ENCODE measurements around the gene GOLGA8T.
"Not testable (repeated sequence)": the region's sequence is repeated elsewhere in the genome, so short reads cannot be mapped to it uniquely, and the experiment has no call there.

Gene GOLGA8T, protein sequence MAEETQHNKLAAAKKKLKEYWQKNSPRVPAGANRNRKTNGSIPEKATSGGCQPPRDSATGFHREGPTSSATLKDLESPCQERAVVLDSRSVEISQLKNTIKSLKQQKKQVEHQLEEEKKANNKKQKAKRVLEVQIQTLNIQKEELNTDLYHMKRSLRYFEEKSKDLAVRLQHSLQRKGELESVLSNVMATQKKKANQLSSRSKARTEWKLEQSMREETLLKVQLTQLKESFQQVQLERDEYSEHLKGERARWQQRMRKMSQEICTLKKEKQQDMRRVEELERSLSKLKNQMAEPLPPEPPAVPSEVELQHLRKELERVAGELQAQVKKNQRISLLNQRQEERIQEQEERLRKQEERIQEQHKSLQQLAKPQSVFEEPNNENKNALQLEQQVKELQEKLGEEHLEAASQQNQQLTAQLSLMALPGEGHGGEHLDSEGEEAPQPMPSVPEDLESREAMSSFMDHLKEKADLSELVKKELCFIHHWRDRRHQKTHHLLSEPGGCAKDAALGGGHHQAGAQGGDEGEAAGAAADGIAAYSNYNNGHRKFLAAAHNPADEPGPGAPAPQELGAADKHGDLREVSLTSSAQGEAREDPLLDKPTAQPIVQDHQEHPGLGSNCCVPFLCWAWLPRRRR

DNA sequence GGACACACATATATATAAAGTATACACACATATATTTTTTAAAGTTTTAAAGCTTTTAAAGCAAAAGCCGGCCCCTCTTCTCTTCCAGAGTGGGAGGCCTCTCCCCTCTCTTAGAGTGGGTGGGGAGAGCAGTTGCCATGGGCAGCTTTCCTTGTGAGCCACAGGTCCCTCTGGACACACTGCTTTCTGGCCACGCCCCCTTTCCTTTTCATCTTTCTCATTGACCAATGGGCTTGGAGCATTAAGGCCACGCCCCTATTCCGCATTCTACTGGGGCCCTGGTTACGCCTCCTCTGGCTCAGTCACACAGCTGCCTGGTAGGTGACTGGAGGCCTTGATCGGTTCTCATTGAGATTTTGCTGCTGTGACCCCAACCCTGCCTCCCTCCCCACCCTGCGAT, at the start of gene GOLGA8T:
Gene GOLGA8T, plus strand, starts transcription at position 301 of the 400 bp plus-strand sequence. Its CDS starts 98 bp downstream, at position 399.
- FAIRE-seq = not testable (repeated sequence)

DNA sequence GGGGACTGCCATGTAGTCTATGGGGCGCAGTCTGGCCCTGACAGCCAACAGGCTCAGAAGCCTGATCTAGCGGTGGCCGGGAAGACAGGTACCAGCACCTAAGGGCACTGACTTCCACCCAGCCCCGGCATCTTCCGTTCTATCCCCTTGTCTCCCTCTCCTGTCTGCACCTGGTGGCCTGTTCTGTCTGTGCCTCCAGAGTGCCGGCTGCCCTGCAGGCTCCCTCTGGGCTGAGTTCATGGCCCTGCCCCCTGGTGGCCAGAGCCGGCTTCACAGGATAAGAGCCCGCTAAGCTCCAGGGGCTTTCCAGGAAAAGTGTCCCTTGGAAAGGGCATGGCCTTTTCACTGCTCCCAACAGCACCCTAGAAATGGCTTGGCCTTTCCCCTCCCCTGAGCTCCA, 37.0 kb upstream of the GOLGA8T start:
- DNase-seq (ENCODE audit: extremely low spot score, insufficient read length, low read depth); FAIRE-seq: not testable (repeated sequence)

More for the DNA sequence above, at the start of gene GOLGA8T:
- DNase-seq (ENCODE audit: extremely low spot score, insufficient read length, low read depth) = not testable (repeated sequence)

DNA sequence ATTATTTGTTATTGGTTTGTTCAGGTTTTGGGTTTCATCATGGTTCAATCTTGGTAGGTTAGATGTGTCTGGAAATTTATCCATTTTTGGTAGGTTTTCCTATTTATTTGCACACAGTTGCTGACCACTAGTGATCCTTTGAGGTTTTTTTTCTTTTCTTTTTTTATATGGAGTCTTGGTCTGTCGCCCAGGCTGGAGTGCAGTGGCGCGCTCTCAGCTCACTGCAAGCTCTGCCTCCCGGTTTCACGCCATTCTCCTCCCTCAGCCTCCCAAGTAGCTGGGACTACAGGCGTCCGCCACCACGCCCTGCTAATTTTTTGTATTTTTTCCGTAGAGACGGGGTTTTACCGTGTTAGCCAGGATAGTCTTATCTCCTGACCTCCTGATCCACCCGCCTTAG, 32.0 kb upstream of the GOLGA8T start:
- FAIRE-seq; DNase-seq (ENCODE audit: extremely low spot score, insufficient read length, low read depth): not testable (repeated sequence)

DNA sequence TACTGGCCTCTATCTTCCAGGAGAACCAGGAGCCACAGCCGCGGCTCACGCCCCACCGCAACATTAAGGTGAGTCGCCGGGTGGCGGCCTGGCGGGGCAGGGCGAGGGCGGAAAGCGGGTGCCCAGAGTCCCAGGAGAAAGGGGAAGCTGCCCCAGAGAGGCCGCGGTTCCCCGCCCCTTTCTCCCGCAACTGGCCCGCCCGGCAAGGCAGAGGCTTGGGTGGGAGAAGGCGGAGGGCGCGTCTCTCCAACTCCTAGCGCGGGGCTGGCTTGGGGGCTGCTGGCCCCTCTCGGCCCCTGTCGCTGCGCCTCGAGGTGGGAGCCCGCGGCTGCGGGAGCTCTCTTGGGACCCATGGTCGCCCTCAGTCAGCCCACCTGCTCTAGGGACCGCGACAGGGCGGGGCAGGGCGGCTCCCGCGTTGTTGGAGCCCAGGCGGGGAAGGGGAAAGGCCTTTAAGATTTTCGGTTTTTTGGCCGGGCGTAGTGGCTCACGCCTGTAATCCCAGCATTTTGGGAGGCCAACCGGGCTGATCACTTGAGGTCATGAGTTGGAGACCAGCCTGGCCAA, 30.8 kb upstream of the GOLGA8T start:
- DNase-seq (ENCODE audit: extremely low spot score, insufficient read length, low read depth); FAIRE-seq: not testable (repeated sequence)

DNA sequence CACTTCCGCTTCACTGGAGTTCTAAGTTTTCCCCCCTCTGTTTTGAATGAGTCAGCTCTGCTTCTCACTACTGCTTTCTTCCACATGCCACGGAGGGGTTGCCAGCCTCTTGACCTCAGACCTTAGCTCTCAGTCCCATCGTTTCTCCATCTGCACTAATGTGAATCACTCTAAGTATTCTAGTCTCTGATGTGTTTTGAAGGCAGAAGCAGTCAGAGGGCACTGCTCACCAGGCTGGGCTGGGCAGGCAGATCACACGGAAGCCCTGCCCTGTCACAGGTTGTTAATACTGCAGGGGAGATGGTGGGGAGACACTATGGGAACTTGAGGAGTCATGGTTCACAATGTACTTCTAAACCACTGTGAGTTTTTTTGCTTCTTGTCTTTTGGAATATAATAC, 24.3 kb upstream of the GOLGA8T start:
- not testable (repeated sequence) for FAIRE-seq

DNA sequence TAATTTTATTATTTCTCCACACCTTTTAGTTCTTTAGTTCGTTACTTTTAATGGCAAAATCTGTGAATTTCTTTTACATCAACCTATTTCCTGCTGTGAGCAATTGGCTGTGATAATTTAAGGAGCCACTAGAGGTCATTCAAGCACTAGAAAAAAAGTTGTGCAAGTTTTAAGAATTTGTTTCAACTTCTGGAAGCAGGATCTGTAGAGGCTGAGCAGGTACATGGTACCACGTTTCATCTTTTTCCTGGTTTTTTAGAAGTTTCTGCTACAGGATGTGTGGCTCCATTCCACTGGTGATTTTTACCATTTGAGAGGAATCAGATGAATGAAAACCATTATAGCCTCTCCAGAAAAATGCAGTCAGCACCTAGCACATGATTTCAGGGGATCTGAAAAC, 4.8 kb upstream of the GOLGA8T start:
- FAIRE-seq; DNase-seq (ENCODE audit: extremely low spot score, insufficient read length, low read depth): not testable (repeated sequence)

More for the DNA sequence above, 24.3 kb upstream of the GOLGA8T start:
- not testable (repeated sequence) for DNase-seq (ENCODE audit: extremely low spot score, insufficient read length, low read depth)

DNA sequence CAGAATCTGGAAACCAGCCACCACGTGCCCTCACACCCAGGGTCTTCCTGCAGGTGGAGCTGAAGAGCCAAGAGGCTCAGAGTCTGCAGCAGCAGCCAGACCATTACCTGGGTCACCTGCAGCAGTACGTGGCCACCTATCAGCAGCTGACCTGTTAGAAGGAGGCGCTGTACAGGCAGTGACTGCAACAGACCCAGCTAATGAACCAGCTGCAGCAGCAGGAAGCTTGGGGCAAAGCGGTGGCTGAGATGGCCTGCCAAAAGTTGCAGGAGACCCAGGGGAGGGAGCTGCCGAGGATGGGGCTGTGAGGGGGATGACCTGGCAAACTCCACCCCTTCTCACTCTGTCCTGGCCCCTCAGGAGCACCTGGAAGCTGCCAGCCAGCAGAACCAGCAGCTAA, 8.4 kb downstream of the GOLGA8T start:
- not testable (repeated sequence) for DNase-seq (ENCODE audit: extremely low spot score, insufficient read length, low read depth); FAIRE-seq

DNA sequence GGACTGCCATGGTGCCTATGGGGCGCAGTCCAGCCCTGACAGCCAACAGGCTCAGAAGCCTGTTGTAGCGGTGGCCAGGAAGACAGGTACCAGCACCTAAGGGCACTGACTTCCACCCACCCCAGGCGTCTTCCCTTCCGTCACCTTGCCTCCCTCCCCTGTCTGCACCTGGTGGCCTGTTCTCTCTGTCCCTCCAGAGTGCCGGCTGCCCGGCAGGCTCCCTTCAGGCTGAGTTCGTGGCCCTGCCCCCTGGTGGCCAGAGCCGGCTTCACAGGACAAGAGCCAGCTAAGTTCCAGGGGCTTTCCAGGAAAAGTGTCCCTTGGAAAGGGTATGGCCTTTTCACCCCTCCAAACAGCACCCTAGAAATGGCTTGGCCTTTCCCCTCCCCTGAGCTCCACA, 15.0 kb downstream of the GOLGA8T start:
- not testable (repeated sequence) for DNase-seq (ENCODE audit: extremely low spot score, insufficient read length, low read depth); FAIRE-seq

DNA sequence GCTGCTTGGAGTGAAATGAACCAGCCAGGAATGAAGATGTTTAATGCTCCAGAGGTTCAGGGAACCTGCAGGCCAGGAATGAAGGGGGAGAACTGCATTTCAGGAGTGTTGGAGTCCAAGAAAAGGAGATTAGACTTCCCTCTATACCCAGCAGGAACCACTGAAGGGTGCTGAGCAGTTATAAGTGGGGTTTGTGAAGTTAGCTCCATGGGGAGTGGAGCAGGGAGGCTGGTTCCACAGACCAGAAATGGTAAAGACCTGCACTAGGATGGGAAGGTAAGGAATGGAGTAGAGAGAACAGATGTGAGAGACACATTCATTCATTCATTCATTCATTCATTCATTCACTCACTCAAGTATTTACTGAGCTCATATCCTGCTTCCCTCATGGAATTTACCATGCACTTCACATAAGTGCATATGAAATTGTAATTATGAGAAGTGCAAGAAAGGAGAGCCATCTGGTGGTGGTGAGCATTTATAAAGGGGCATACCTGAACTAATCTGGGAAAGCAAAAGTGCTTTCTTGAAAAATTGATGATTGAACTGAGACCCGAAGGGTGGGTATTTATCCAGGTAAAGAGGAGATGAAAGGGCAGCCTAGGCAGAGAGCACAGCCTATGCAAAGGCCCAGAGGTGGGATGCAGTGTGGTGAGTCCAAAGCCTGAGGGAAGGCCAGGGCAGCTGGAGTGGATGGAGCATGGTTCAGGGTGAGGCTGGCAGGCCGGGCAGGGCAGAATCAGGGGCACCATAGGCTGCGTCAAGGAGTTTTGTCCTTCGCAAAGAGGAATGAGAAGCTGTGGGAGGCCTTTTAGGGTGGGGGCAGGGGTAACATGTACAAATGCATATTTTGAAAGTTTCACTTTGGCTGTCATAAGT, 27.9 kb downstream of the GOLGA8T start:
- not testable (repeated sequence) for DNase-seq (ENCODE audit: extremely low spot score, insufficient read length, low read depth); FAIRE-seq

DNA sequence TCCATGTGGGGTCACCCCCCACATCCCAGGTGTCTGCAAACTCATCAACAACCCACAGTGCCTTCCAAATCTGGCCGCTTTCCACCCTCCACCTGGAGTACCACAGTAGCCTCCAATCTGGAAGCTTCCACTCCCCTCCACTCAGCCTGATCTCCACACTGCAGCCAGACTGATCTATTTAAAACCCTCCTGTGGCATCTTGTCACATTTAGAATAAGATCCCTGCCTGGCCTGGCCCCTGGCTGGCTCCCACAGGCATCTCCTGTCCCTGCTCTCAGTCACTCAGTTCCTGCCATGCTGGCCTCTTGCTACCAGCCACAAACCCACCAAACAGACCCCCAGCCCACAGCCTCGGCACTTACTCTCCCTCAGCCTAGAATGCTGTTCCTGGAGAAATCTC, 28.9 kb downstream of the GOLGA8T start:
- FAIRE-seq; DNase-seq (ENCODE audit: extremely low spot score, insufficient read length, low read depth): not testable (repeated sequence)

DNA sequence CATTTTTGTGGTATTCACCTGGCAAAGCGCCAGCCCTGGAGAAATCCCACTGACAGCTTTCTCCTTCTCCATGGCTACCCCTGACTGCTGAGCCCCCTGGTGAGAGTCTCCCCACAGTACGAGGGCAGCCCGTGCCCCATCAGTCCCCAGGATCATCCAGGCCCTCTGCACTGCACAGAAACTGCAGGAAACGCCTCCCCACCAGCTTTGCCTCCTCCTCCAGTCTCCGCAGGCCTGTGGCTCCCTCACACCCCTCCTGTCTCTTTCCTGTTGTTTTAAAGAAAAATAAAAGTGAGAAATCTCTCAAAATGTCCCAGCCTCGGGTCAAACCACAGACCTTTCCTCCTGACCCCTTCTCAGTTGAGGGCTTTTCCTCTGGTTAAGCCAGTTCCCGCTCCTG, 29.4 kb downstream of the GOLGA8T start:
- not testable (repeated sequence) for DNase-seq (ENCODE audit: extremely low spot score, insufficient read length, low read depth); FAIRE-seq

DNA sequence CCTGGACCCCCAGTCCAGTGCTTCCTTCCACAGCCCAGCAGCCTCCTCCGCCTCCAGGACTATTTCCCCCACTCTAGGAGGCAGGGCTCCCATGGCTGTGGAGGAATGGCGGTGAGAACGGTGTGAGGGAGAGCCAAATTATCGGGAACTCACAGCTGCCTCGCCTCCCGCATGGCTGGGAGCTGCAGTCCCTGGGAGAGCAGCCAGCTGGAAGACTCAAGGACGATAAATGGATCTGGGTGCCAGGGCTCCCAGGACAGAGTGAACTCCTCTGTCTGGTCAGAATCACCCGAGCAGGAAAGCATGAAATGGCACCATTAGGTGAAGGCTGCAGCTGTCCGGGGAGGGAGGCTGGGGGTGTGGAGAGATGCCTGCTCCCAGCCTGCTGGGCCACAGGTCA, 32.6 kb downstream of the GOLGA8T start:
- not testable (repeated sequence) for FAIRE-seq; DNase-seq (ENCODE audit: extremely low spot score, insufficient read length, low read depth)

DNA sequence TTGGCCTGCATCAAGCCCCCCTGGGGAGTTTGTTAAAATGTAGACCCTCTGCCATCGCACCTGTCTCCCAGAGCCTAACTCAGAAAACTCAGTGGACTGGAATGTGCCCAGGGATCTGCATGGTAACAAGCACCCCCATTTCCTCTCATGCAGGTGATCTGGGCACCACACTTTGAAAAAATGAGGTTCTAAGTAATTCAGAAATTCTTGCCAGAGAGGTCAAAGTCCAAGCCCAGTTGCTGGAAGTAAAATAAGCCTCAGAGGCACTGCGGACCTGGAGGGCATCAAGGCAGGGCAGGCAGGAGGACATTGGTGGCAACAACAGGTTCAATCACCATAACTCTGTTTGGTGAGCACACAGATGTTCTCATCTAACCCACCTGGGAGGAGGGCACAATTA, 33.0 kb downstream of the GOLGA8T start:
- DNase-seq (ENCODE audit: extremely low spot score, insufficient read length, low read depth); FAIRE-seq: not testable (repeated sequence)

DNA sequence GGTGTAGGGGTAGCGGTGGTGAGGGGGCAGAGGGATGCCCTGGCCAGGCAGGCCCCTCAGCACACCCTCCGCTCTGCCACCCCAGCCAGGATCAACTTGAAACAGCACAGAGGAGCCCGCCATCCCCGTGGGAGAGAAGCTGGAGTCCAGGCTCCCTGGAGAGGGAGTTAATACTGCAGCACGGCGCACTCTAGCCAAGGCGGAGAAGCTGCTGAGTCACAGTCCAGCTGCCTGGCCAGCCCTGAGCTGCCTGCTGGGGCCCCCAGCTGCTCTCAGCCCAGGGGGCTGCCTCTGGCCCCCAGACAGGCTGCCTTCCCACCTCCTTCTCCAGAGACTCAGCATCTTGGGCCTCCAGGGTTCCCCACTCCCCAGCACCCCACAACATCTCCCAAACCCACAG, 36.6 kb downstream of the GOLGA8T start:
- FAIRE-seq; DNase-seq (ENCODE audit: extremely low spot score, insufficient read length, low read depth): not testable (repeated sequence)

DNA sequence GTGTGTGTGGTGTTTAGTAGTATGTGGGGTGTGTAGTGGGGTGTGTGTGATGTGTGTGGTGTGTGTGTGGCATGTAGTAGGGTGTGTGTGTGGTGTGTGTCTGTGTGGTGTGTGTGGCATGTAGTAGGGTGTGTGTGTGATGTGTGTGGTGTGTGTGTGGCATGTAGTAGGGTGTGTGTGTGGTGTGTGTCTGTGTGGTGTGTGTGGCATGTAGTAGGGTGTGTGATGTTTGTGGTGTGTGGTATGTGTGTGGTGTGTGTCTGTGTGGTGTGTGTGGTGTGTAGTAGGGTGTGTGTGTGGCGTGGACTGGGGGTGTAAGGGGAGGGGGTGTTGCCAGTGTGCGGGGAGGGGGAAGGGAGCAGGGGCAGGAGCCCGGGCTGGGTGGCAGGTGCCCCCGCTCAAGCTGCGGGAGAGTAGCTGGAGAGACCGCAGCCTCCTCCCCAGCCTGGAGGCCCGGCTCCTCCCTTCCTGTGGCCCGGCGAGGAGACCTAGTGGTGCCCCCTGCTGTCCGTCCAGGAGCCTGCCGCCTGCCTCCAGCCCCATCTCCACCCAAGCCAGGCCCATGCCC, 38.3 kb downstream of the GOLGA8T start:
- not testable (repeated sequence) for DNase-seq (ENCODE audit: extremely low spot score, insufficient read length, low read depth)
- FAIRE-seq = peak; percentile 77

DNA sequence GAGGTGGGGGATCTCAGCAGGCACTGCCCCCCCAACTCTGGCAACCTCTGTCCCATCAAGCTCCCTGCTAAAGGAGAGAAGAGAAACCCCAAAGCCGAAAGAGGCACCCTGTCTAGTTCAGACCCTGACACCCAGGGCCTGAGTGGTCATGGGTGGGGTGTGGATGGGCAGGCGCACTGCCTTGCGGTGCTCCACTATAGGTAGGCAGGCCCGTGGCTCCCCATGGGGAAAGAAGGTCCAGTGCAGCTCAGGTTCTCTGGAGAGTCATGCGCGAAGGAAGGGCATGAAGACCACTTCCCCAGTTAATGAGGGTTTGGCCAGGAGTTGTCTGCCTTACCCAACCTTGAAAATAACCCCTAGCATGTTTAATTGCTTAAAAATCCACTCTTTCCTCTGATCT, 40.4 kb downstream of the GOLGA8T start:
- FAIRE-seq; DNase-seq (ENCODE audit: extremely low spot score, insufficient read length, low read depth): not testable (repeated sequence)

DNA sequence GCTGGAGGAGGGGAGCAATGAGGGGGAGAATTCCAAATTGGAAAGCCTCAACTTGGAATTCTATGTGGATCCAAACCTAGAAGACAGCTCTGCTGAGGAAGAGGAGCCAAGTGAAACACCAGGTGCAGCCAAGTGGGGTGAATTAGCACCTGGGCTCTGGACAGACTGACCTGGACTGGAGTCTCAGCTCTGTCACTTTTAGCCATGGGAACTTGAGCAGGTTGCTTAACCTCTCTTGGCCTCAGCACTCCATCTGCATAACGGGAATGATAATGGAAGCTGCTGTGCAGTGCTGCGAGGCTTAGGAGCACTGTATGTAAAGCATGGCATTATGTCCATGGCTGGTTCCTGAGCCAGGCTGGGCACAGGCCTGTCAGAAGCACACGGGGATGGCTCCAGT, 41.8 kb downstream of the GOLGA8T start:
- not testable (repeated sequence) for DNase-seq (ENCODE audit: extremely low spot score, insufficient read length, low read depth); FAIRE-seq

DNA sequence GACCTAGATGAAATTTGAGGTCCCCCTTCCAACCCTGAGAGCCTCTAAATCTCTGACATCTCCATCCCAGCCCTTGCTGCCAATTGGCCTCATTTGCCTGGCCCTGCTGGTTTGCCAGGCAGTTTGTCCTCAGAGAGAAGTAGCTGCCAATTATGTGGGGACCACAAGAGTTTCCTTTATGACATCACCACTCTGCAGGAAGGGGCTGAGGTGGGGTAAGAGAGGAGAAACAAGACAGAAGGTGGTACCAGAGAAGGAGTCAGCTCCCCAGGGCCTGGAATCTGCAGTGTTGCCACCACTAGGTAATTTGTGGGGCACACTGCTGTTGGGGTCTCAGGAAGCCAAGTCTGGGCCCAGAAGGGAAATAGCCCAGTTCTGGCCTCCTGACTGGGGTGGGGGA, 45.0 kb downstream of the GOLGA8T start:
- not testable (repeated sequence) for FAIRE-seq; DNase-seq (ENCODE audit: extremely low spot score, insufficient read length, low read depth)

DNA sequence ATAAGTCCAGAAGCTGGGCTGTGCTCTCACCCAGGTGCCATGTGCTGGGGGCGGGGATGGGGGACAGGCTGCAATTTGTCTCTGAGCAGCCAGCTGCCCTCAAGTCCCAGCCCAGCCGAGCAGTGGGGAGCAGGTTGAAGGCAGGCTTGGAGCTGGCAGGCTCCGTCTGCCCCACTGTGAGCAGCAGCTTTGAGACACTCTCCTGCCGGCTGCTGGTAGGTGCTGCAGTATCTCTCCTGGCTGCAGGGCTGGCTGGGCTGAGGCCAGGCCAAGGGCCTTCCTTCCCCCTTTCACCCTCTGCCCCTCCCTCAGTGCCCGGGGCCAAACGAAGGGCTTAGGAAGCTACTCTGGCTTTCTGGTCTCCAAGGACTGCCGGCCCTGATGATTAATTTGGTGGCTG, 50.6 kb downstream of the GOLGA8T start:
- not testable (repeated sequence) for DNase-seq (ENCODE audit: extremely low spot score, insufficient read length, low read depth); FAIRE-seq

Measured in GM18507 (cell line).